Measurements from ENCODE around the gene LIN28B.
"Not testable (repeated sequence)": the region's sequence is repeated elsewhere in the genome, so short reads cannot be mapped to it uniquely, and the experiment has no call there.

Gene LIN28B, protein sequence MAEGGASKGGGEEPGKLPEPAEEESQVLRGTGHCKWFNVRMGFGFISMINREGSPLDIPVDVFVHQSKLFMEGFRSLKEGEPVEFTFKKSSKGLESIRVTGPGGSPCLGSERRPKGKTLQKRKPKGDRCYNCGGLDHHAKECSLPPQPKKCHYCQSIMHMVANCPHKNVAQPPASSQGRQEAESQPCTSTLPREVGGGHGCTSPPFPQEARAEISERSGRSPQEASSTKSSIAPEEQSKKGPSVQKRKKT

DNA sequence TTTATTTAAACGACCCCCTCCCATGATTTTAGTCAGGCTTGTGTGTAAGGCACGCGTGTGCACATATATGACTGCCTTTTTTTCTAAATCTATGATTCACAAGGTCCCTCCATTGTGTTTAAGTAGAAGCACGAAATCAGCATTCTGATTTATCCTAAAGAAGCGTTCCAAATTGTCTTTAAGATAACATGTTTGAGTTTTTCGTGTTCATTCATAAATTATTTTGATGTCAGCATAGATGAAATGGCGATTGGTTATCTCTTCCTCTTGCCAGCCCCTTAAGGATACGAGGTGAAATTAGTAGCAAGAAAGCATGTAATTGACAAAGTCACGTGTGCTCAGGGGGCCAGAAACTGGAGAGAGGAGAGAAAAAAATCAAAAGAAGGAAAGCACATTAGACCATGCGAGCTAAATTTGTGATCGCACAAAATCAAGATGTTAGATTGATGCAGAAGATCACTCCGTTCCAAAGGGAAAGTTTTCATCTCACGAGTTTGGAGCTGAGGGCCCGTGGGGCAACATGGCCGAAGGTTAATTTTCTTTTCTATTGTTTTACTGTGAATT is at the start of gene LIN28B:
TSS of gene LIN28B (plus strand) at position 377 of the 564 bp plus-strand sequence. CDS start at position 521, 144 bp downstream.
- no peak for DNase-seq

DNA sequence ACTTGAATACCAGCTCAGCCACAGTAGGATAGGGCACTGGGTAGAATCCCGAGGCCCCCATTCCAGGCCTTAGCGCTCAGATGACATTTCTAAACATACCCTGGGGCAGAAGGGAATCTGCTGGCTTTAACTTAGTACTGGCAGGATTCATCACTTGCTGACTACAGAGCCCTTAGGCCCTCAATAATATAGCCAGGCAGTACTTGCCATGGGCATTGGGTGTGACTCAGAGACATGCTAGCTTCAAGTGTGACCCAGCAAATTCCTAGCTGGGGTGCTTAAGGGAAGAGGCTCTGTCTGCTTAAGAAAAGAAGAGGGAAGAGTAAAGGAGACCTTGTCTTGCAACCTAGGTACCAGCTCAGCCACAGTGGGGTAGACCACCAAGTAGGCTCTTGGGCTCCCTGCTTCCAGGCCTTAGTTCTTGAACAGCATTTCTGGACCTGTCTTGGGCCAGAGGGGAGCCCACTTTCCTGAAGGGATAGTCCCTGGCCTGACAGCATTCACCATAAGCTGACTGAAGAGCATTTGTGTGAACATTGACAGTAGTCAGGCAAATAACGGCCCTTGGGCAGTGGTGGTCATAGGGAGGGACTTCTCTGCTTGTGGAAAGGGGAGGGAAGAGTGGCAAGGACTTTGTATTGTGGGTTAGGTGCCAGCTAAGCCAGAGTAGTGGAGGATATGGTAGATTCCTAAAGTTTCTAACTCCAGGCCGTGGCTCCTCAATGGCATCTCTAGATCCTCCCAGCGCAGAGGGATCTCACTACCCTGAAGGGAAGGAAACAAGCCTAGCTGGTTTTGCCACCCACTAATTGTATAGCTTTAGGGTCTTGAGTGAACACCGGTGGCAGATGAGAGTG is 48.6 kb upstream of the LIN28B start:
- DNase-seq: no peak

DNA sequence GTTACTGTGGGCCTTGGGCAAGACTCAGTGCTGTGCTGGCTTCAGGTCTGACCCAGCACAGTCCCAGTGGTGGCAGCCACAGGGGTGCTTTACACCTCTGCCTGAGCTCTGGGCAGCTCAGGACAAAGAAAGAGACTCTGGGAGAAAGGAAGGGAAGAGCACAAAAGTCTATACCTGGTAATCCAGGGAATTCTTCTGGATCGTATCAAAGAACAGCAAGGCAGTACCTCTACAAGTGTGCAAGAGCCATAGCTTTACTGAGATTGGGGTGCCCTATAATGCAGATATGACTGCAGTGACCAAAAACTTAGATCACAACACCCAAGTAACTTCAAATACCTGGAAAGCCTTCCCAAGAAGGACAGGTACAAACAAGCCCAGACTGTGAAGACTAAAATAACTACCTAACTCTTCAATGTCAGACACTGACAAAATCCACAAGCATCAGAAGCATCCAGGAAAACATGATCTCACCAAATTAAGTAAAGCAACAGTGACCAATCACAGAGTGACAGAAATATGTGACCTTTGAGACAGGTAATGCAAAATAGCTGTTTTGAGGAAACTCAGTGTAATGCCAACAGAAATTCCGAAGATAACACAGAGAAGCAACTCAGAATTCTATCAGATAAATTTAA is 47.9 kb upstream of the LIN28B start:
- DNase-seq: no peak

DNA sequence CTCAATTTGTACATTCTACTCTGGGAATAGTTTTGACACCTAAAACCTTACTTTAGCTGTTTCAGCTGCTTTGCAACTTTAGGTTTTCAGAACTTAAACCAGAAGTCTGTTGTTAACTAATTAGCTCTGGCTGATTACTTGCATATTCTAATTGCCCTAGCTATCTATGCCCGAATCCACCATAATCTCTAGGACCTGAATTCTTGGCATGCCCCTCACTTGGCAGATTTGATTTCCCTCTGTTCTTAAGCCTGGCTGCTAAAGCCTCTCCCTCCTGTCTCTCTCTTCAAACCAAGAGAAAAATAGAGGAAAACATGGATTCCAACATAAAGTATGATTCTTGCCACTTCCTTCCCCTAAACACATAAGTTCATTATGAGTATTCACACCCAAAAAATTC is 35.0 kb upstream of the LIN28B start:
- no peak for DNase-seq

DNA sequence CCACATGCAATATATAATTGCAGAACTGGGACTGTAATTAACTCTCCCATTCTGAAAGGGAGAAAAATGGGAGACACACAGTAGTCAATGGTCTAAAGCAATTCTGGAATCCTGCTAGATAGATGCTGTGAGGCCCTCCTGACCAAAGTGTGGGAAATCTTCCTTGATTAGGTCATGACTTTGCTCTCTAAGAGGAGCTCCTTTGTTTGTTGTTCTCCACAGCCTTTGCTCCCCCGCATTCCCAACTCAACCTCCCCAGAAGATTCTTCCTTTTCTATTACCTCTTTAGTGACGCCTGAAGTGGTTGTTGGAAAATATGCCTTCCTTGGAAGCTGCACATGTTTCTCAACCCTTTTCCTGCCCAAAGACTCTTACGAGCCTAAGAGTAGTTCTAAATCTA is 28.8 kb upstream of the LIN28B start:
- no peak for DNase-seq

DNA sequence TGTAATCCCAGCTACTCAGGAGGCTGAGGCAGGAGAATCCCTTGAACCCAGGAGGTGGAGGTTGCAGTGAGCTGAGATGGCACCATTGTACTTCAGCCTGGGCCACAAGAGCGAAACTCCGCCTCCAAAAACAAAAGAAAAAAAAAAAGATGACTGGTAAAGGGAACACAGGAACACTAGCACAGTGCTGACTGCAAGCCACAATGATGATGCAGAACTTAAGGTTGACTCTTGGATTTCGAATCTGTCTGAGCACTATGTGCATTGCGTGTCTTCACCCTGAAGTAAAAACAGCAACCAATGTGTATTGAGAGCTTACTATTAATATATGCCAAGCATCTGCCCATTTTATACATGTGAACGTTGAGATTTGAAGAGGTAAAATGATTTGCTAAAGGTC is 27.6 kb upstream of the LIN28B start:
- DNase-seq: no peak

DNA sequence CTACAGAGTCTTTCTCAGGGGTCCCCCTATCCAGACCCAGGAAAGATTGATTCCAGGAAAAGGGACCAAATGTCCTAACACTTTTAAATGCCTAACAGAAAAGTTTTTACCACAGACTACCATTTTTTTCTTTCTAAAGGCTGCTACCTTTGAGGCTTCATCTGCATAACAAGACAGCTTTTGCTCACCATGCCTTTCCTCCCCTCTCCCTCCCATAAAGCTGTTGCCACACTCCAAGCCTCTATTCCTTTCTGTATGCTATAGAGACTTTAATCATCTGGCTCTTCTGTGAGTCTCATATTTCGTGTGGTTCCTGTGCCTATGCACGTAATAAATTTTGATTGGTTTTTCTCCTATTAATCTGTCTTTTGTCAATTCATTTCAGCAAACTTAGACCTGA is 26.0 kb upstream of the LIN28B start:
- DNase-seq: no peak

DNA sequence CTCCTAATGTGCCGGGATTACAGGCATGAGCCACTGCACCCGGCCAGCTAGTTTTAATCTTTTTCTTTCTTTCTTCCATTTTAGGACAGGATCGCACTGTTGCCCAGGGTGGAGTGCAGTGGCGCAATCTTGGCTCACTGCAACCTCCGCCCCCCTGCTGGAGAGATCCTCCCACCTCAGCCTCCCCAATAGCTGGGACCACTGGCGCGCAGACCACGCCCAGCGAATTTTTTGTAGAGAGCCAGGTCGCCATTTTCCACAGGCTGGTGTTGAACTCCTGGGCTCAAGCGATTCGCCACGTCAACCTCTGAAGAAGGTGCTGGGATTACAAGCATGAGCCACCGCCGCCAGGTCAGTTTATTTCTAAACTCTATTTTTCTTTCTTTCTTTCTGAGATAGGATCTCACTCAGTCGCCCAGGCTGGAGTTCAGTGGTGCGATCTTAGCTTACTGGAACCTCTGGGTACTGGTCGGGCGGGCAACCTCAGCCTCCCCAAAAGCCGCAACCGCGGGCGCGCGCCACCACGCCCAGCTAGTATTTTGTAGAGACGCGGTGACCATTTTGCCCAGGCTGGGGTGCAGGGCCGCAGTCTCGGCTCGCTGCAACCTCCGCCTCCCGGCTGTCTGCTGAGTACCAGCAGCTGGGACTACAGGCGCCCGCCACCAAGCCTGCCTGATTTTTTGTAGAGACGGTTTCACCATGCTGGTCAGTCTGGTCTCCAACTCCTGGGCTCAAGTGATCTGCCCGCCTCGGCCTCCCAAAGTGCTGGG is 20.0 kb upstream of the LIN28B start:
- DNase-seq: no peak

DNA sequence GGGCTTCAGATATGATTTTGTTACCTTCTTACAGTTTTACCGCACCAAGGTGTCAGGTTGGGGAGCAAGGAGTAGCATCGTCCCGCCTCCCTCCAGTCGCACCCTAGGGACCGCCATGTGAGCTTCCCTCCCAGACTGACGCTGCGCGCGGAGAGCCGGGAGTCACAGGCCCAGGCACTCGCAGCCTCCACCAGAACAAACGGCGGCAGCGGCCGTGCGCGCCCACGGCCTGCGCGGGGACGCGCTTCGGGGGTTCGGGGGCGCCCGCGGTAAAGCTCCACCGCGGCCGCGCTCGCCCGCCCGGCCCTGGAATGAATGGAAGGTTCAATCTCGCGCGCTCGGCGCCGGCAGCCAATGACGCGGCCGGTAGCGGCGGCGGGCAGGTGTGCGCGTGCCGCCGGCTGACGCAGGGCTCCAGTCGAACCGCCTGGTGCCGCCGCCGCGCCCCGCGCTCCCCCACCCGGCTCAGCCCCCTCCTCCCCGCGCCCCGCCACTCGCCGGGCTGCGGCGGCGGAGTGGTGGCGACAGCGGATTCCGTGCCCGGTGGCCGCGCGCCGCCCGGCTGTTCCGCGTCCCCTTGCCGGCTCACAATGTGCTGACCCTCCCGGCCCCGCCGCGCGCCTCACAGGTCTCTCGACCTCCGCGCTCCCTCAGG is 16.5 kb upstream of the LIN28B start:
- DNase-seq: no peak

DNA sequence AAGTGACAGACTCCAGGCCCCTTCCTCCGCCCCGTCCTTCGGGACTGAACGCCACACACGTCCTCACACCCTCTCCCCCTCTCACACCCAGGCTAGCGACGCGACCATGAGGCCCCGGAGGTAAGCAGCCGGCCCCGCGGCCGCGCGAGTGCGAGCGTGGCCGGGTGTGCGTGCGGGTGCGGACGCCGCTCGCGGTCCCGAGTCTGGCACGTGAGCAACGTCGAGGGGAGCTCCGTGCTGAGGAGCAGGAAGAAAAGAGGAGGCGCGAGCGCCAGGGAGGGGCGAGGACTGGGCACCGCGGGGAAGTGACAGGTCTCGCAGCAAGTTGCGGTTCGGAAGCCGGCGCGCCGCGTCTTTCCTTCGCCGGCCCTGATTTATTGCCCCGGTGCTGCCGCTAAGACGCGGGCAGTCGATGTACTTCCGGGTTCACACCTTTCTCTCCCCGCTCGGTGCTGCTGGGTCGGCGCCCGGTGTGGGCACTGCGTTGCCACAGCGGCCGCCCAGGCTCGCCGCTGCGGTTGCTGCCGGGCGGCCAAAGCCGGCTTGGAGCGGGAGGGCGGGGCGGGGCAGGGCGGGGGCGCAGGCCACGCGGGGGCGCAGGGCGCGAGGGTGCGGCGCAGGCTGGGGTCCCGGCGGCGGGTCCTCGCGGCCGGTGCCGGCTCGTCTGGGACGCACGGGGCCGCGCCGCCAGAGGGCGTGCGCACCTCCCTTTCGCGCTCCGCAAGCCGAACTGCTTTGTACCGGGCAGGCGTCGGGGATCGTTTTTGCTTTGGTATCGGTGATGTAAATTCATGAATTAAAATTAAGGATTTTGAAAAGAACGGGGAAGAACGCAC is 15.8 kb upstream of the LIN28B start:
- DNase-seq: peak; percentile 37 to 48

DNA sequence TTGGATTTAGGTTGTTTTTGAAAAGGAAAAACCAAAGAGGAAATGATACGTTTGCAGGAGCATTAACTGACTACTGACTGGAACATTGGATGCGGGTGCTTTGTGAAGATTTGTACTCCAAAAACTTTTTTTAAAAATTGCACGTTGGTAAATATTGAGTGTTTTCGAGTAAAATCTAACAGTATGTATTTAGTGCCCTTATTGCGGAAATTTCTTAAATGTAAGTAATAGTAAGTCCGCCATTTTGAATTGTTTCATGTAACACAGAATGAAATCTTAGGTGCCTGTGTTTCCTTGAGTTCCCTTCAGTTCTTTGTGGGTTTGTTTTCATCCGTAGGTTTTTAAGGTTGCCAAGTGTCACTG is 15.2 kb upstream of the LIN28B start:
- no peak for DNase-seq

DNA sequence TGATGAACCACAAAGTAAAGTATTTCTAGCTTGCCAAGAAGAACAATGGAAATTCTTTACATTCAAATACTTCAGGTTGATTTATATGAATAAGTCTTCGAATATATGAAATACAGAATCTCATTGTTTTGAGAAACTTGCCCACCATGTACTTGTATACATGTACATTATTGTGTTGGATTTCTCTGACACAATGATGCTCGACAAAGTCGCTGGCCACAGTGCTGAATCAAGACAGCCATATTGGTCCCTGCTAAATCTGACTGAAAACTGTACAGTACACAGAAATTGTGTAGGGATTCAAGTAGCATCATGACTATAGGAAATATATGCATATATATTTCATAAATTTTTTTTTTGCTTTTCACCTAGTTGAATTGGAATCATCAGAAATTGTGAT is 13.1 kb upstream of the LIN28B start:
- no peak for DNase-seq

DNA sequence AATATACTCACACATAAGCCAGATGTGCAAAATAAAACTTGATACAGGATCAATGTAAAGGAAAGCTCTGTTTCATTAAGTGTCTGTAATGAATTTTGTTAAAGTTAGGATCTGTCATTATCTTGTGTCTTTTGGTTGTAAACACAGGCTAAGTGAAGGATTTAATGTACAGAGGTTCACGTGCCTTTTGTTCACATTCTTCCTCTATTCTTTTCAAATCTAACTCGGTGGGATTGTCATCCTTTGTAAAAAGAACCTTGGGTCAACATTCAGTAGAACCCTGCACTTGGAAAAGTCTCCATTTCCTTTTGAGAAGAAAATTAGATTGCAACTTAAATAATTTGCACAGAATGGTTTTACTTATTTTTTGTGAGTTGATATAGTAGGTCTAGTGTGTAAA is 7.7 kb upstream of the LIN28B start:
- no peak for DNase-seq

DNA sequence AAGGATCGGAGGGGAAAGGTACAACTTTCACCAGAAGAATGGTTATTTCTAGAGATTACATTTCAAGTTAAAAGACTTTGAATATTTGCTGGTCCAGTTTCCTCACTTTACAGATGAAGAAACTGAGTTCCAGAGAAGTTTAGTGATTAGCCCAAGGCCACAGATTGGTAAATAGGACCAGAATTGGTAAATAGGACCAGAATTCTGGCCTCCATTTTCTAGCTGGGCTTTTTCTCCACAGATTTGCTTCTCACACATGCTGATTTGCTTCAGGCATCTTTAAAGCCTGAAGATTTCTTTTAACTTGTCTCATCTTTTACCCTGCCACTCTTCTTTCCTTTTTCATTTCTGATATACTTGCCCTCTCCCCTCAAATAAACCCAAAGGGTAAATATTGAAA is 5.2 kb upstream of the LIN28B start:
- DNase-seq: no peak

DNA sequence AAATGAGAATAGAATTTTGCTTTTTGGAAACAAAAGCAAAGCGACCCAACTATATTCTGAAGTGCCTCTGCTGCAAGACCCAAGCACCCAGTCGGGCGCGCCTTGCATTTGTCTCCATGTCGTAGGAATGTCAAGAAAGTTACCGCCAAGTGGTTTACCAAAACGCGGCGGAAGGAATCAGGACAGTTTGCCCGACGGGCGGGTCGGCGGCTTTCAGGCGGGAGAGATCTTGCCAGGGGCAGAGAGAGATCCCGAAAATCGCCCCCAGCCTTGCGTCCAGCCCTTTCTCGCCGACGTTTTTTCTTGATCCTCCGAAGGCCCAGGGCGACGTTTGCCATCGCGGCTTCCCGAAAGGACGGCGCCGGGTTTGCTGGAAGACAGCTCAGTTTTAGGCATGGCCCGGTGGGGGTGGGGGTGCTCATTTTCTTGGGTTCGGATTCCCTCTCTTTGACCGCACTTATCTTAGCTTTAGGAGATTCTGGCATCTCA is 4.0 kb upstream of the LIN28B start:
- no peak for DNase-seq

DNA sequence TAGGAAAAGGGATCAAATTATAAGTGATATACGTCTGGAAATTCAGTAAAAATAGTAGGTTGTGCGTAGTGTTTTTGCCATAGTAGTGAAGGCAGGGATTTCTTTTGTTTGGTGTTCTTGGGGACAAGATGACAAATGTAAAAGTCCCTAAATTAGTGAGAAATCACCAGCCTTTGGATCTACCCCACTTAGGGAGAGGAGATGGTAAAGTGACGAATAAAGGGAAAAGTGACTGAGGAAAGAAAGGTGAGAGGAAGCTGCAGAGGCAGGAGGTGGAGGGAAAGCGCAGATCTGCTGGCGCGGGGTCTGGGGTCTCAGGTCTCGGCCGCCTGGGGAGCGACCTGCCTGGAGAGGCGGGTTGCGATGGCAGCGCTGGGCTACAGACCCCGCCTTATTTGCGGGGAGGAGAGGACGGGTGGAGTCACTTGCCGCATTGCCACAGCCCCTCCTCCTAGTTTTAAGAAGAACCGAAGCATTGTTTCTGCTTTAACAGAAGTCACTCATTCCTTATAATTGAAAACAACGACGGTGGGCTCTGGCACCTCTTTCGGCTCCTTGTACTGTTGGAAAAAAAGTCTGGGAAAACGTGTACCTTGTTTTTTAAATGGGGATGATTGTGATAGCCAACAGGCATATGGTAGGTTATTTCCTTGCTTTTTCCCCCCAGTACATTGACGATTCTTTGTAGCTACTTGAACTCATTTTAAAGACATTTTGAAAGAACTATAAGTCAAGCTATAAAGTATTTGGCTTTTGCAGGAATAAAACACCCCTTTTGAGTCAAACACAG is 3.3 kb upstream of the LIN28B start:
- not testable (repeated sequence) for DNase-seq

DNA sequence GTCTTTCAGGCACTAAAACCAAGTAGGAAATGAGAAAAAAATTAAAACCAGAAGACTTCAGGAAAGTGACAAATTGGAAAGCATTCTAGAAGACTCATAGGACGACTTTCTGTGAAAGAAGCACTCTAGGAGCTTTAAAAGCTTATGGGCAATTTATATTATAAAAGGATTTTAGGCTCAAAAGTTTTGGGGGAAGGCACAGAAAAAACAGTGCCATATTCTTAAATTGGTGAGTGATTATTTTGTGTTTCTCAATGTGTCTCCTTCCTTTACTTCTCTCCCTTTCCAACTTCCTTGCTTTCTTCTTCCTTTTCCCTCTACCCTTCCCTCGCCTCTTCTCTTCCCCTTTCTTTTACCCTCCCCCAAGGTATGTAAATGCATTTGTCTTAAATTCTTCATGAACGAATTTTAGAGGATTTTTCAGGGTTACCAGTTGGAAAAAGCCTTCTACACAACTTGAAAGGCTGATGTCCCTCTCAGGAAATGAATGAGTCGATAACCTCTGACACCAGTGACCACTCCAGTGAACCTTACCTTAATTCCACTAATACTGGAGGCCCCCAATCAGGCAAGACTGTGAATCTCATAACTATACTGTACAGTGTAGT is 2.6 kb upstream of the LIN28B start:
- DNase-seq: no peak

DNA sequence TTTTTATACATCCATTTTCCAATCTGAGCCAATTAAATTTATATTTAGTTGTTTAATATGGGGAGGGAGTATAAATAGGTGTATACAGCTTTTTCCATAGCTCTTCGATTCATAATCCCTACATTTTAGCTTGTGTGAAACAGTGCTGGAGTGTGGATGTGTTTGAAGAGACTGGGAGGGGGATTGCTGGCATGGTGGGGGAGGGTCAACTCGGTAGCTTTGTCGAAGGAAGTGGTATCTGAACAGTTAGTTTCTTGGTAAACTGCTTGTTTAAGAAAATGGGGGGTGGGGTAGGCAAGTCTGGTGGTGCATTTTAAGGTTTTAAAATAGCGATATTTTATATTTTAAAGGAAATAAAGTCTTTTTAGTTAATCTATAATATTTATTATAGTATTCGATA is 1.4 kb upstream of the LIN28B start:
- DNase-seq: no peak

DNA sequence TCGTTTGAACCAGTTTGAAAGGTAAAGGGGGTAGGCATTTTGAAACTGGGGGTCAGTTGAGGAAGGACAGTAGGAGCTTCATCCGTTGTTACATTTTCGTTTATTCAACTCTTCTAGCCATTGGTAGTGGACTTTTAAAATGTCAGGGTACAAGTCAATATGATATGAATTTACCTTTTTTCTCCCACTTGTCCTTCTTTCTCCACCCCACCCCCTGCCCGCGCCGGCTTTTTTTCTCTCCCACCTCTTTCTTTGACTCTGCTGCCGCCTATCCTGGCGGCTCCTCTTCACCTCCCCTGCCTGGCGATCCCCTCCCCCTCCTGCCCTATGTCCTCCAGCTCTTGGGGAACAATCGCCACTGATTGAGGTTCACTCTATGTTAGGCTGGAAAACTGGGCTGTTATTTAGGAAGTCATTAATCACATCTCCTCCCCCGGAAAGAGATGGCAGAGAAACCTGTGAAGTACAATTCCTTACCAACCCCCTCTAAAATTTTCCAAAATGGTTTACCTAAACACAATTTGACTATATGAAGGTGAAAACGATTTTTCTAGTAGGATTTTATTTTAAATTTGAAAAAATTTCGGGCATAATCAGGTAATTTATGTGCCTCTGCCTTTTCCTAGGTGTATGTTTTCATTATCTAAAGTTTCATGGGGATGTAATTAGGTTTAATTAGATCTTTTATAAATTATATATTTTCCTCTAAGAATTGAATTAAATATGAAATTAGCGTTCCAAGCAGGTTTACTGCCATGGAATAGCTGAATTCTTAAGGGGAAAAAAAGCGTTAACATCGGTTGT is 778 bp upstream of the LIN28B start:
- no peak for DNase-seq

All from activated CD4-positive, alpha-beta T cell treated with anti-CD3 and anti-CD28 coated beads, Interleukin-2, amount 50 U/mL, for 48 hours (primary cell).